CD4-positive, alpha-beta T cell treated with Interleukin-2 at 100 ng/mL for 4 hours (primary cell): ENCODE data around the gene SULT1B1.
A peak's percentile ranks its signal among the peaks of the same experiment; 100 is the strongest.

Experiments
- DNase-seq: peaks from one replicate; pipeline ENCODE4 v3.0.0-alpha.2; 2020; ENCODE audit warnings: low spot score

SULT1B1 gene

DNA sequence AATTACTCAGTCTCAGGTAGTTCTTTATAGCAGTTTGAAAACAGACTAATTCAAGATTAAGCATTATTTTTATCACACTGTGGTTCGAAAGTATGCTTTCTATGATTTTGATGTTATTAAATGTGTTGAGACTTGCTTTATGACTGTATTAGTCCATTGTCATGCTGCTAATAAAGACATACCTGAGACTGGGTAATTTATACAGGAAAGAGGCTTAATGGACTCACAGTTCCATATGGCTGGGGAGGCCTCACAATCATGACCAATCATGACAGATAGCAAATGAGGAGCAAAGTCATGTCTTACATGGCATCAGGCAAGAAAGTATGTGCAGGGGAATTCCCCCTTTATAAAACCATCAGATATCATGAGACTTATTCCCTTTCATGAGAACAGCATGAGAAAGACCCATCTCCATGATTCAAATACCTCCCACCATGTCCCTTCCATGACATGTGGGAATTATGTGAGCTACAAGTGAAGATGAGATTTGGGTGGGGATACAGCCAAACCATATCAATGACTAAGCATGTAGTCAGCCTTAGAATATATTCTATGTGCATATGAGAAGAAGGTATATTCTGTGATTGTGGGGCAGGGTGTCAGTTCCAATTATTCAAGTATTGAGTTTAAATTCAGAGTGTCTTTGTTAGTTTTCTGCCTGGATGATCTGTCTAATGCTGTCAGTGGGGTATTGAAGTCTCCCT is 62.7 kb downstream of the SULT1B1 start:
- no peak for DNase-seq

DNA sequence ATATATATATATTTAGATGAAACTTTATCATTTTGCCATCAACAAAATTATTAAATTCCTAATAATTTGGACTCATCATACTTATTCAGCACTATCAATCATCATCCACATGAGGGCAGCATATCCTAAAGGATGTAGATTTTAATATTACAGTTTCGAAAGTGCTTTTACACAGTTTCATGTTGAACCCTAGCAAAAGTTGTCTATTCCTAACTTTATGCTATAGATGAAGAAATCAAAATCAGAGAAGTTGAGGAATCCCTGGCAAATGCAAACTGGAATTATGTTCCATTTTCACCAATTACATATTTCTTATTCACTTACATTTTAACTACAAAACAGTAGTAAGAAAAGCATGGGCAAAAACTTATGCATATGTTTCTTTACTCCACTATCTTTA is 70.8 kb downstream of the SULT1B1 start:
- DNase-seq = peak; percentile 47

DNA sequence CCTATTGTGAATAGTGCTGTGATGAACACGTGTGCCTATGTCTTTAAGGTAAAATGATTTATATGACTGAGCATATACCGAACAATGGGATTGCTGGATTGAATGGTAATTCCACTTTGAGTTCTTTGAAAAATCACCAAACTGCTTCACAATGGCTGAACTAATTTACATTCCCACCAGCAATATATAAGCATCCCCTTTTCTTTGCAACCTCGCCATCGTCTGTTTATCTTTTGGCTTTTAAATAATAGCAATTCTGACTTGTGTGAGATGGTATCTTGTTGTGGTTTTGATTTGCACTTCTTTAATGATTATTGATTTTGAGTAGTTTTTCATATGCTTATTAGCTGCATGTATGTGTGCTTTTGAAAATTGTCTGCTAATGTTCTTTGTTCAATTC is 75.6 kb downstream of the SULT1B1 start:
- no peak for DNase-seq
